ENCODE data around the gene IL17RA.

IL17RA gene

DNA sequence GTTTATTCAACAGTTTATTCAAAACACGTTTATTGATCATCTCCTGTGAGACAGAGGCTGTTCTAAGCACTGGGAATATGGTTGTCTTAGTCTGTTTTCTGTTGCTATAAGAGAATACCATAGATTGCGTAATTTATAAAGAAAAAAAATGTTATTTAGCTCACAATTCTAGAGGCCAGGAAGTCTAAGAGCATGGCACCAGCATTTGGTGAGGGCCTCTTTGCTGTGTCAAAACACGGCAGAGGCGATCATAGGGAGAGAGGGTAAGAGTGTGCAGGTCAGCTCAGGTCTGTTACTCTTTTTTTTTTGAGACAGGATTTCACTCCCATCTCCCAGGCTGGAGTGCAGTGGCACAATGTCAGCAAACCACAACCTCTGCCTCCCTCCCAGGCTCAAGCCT, 5.2 kb upstream of the IL17RA start:
- H3K4me3 ChIP-seq (ENCODE audit: low read depth, low read length), result no peak overlapping the region

DNA sequence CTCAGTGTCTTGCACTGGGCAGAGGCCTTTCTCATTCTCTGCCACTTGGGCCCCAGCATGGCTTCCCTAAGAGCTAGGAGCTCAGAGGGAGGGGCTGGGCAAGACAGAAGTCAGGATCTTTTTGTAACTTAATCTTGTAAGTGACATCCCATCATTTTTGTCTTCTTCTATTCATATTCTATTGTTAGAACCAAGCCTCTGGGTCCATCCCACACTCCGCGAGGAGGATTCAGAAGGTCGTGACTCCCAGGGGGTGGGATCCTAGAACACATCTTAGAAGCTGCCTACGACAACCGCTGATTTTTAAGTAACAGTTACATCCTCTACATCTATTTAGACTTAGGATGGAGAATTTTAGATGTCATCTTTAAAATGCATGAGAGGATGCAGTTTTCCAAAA, 1.5 kb upstream of the IL17RA start:
- no peak overlapping the region for H3K4me3 ChIP-seq (ENCODE audit: low read depth, low read length)

DNA sequence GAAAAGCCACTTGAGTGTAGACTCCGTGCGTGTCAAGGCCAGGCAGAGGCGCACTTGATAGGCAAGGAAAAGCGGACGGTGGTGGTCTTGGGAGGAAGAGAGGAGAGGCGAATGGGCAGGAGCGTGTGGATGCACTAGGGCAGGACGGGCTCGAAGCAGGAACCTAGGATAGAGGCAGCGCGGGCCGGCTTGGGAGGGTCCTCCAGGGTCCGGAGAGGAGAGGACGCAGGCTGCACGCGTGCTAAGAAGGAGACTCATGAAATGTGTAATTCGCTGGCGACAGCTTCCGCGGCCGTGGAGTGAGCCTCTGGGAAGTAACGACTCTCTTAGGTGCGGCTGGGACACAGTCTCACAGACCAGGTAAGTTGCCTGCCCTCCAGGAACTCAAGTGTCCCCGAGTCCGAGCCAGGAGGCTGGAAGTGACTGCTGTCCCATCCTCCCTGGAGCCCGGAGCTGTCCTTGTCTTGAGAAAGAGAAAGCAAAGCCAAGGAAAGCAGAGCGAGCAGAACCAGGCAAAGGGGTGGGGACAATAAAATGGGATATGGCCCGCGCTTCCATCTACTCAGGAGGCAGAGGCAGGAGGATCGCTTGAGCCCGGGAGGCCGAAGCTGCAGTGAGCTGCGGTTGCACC, 874 bp upstream of the IL17RA start:
- H3K4me3 ChIP-seq (ENCODE audit: low read depth, low read length), result no peak overlapping the region

DNA sequence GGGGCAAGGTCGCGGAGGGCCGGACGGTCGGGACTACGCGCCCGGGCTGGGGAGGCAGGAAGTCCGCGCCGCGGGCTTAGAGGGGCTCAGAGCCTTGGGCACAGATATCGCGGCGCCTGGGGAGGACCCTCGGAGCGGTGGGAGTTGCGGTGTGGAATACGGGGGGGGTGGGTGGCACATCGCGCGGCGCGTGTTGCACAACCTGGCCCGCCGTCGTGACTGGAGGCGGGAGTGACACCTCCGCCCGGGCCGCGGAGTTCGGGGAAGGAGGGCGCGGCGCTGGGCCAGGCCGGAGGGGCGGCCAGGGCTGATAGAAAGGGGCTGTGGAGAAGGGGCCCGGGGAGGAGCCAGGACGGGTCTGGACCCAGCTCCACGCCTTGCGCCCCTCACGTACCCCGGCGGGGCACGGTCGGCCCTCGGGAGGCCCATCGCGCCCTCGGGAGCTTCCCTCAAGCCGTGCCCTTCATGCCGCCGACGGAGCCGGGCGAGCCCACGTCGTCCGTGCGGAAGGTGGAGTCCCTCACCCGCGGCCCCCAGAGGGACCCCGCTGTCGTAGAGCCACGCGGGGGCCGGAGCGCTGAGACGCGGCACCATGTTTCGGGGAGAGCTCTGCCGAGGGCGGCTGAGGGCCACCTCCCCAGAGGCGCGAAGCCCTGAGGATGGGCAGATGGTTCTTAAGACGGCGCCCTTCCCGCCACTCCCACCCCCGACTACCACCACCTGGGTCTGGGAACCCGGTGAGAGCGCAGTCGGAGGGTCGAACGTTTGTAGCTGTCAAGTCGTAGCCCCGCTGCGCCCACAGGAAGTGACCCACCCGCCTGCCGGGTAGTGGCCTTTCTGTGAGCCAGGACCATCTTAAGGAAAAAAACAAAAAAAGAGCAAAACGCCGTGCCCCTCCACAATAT, 729 bp downstream of the IL17RA start:
- H3K4me3 ChIP-seq (ENCODE audit: low read depth, low read length), result peak overlapping the region; percentile 56

DNA sequence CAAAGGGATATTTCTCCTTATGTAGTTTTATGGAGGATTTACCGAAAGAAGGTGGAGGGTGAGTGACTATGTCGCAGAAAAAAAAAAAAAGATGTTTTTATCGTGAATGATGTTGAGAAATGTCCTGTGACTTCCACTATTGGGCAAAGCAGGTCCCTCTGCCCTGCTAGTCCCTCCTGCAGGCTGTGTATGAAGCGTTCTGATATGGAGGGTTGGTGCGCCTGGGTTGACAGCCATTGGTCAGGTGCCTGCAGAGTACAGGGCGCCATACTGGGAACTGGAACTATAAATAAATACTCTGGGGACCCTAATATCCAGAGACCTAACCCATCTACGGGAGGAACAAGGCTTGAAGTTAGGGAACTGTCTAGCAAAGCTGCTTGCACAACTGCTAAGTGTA, 1.5 kb downstream of the IL17RA start:
- H3K4me3 ChIP-seq (ENCODE audit: low read depth, low read length), result no peak overlapping the region

DNA sequence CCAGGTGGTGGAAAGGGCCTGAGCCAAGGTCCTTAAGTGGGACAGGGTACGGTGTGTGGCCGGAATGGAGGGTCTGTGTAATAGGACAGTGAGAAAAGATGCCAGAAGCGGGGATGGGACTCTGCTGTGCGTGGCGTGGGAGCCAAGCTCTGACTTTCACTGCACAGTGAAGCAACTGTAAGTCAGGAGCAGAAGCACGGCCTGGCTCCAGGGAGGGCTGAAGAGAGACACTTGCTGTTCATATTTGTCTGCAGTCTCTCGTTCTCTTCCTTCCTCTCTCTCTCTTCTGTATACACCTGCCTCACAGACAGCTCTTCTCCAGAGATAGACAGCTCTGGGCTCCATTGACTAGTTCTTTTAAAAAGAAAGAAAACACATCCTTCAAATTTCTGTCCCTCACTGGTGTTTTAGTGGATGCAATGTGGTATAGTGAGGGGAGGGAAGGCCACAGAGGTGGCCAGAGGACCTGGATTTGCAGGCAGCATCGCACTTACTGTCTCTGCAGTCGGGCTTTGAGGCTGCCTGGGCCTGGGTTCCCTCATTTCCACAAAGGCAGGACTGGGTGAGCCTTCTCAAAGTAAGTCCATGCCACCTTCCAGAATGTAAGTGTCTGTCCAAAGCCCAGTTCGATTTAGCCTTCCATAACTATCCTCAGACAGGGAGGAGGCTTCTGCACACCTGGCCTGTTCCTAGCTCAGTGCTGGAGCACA, 2.1 kb downstream of the IL17RA start:
- no peak overlapping the region for H3K4me3 ChIP-seq (ENCODE audit: low read depth, low read length)

DNA sequence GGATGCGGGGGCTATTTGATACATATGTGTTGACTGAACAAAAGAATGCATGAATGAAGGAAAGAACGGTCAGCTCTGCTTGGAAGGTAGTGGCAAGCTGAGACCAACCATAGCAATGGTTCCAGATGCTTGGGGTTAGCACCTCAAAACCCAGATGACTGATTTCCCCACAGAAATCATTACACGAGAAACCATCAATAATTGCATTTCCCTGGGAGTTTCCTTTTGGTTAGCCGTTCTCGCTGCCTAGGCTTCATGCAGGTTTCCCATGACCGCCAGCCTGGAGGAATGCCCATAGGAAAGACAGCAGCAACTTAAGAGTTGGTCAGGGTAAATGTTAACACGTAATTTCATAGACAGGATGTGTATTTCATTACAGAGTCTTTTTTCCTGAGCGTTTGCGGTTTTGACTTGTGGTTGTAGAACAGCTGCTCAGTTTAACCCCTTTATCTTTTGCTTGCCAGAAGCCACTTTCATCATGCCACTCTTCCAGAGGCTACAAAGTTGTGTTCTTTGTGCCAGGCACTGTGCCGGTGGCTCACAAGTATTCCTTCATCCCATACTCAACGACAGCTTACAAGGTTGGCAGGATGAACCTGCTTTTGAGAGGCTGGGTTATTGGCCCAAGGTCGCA, 2.8 kb downstream of the IL17RA start:
- no peak overlapping the region for H3K4me3 ChIP-seq (ENCODE audit: low read depth, low read length)

DNA sequence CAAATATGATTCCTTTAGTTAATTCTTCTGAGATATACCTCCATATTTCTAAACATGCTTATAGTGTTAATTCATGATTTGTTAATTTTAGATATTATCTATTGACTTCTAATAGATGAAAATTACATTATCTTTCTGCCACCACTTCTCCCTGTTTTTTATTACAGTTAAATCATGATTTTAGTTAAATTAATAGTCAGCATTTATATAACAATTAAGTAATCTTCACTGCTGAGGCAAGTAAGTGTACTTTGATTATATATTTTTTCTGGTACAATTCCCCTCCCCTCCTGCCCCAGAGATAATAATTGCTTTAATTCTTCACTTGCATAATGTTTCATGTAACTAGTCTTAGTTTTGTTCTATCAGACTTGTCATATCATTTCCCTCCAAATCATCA, 5.8 kb downstream of the IL17RA start:
- H3K4me3 ChIP-seq (ENCODE audit: low read depth, low read length), result no peak overlapping the region

DNA sequence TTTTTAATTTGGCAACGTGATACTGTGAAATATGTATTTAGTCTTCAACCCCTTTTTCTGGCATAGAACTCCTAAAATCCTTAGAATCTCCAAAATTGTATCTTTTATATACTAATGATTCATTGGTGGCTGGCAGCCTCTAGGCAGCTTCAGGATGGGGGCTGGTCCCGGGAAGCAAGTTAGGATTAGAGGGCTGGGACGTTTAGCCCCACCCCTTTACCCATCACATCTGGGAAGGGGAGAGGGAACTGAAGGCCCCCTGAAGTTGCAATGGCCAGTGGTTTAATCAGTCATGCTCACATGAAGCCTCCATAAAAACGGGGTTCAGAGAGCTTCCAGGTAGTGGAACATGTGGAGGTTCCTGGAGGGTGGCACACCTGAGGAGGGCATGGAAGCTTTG, 7.1 kb downstream of the IL17RA start:
- H3K4me3 ChIP-seq (ENCODE audit: low read depth, low read length), result no peak overlapping the region

DNA sequence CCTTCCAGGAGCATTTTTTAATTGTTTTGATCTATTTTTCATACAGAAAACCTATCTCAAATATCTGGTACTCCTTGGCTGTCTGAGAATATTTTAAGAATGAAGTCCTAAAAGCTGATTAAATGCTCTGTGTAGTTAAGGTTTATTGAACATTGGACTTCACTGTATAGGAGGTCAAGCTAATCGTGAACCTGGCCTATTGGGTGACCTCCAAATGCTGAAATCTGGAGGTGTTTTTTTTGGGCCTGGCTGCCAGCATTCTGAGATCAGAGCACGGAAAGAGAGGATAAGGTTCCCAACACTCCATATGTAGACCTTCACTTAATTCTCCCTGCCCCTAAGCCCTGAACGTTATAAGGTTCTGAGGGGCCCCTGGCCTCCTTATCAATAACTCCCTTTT, 8.3 kb downstream of the IL17RA start:
- no peak overlapping the region for H3K4me3 ChIP-seq (ENCODE audit: low read depth, low read length)

DNA sequence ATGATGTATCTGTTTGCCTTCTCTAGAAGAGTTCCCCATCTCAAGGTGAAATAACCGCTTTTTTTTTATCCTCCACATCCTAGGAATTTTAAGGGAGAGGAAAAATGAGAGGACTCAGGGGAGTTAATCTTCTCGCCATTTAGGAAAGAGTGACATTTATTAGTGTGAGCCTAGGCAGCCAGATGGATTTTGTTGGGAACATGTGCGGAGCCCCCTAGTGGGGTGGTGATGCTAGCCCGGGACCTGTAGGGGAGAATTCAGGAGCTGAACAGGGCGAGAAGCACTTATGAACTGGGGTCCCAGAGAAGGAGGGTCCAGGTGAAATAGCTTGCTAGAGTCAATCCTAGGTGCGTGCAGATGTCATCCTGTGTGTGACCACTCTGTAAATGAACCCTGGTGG, 10.7 kb downstream of the IL17RA start:
- H3K4me3 ChIP-seq (ENCODE audit: low read depth, low read length), result no peak overlapping the region

DNA sequence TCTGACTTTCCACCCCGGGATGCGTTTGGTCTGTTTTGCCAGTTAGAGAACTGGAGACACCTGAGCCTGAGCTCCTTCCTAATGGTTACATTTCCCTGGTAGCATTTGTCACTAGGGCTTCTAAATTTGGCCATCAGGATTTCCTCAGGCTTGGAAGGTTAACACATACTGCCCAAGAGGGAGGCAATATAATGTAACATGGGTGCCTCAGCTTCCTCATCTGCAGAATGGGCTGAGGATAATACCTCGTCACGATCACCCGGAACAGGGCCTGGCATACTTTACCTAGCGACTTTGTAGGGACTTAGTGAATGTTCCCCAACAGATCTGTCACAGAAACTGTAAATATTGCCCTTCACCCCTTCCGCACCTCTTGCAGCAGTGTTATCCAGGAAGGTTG, 11.3 kb downstream of the IL17RA start:
- no peak overlapping the region for H3K4me3 ChIP-seq (ENCODE audit: low read depth, low read length)

DNA sequence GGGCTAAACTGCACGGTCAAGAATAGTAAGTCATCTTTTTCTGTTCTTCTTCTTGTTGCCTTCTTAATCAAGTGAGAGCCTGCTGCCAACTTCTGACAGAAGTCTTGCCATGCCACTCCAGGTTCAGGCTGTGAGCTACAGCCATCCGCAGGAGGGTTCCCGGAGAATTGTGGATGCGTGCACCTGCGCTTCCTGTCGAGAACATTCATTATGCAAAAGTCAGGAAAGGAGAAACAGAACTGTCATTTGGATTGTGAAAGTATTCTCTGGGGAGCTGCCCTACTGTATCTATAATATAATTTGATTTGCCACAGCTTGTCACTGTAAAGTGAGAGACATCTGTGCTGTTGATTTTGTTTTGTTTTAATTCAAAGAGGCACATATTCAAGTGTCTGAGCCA, 12.3 kb downstream of the IL17RA start:
- no peak overlapping the region for H3K4me3 ChIP-seq (ENCODE audit: low read depth, low read length)

DNA sequence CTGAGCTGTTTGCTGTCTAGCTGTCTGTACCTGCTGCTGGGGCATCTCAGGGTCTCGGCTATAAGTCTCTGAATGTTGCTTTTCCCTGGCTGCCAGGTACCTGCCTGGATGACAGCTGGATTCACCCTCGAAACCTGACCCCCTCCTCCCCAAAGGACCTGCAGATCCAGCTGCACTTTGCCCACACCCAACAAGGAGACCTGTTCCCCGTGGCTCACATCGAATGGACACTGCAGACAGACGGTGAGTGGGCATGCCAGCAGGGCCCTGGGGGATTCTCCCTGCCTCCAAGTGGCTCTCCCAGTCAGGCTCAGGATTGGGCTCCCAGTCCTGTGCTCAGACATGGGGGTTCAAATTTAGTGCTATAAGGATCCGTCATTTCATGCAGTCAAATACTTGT, 12.9 kb downstream of the IL17RA start:
- H3K4me3 ChIP-seq (ENCODE audit: low read depth, low read length), result no peak overlapping the region

DNA sequence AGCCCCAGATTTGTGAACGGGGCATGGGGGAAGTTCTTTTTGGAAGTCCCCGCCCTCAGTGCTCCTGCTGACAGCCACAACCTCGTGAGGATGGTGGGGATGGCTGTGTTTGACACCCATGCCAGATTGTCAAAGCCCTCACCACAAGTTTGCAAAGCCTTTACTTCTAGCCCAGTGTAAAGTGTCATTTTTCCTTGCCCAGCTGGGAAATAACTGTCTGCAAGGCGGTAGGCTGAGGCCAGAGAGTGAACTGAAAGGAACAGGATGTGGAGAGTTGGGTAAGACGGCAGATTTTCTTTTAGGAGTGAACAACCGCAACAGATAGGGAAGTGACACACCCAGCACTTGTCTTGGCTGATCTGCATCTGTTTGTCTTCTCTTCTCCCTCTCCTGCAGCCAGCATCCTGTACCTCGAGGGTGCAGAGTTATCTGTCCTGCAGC, 13.6 kb downstream of the IL17RA start:
- H3K4me3 ChIP-seq (ENCODE audit: low read depth, low read length), result no peak overlapping the region

DNA sequence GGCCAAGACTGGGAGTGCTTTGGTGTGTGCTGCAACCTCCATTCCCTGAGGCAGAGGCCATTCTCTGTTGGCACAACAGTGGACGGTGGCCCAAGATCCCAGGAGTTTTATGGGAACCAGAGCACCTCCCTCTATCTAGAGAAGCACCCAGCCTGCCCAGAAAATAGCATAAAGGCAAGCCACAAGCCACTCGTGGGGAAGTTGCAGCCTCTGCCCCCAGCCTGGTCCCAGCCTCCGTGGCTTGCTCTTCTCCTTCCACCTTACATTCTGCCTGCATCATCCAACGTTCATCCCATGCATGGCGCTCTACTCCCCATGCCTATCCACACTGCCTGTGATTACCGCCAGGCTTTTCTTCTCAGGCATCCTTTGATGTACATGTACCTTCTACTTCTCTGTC, 15.8 kb downstream of the IL17RA start:
- no peak overlapping the region for H3K4me3 ChIP-seq (ENCODE audit: low read depth, low read length)

DNA sequence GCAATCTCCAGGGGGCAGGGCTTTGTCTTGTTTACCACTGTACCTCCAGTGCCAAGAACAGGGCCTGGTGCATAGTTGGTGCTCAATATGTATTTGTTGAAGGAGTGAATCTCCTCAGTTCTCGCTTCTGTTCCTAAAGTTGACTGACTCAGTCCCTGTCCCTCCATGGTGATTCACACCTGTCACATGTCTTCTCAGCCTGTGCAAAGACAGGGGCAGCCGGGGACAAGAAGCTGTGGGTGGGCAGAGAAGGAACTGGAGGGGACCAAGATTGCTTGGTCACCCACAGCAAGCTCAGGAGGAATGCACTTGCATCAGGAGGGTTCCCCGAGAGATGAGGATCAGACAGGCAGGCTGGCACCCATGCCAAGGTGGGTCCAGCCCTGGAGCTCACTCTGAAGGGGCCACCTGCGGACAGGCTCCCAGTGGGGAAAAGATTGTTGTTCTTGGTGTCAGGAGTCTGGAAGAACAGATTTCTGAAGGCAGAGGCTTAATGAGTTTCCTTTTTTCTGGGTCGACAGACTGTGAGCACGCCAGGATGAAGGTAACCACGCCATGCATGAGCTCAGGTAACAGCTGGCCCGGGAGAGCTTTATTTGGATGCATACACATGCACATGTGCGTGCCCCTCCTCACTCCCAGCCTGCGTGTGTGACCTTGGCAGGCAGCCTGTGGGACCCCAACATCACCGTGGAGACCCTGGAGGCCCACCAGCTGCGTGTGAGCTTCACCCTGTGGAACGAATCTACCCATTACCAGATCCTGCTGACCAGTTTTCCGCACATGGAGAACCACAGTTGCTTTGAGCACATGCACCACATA, 16.9 kb downstream of the IL17RA start:
- no peak overlapping the region for H3K4me3 ChIP-seq (ENCODE audit: low read depth, low read length)

DNA sequence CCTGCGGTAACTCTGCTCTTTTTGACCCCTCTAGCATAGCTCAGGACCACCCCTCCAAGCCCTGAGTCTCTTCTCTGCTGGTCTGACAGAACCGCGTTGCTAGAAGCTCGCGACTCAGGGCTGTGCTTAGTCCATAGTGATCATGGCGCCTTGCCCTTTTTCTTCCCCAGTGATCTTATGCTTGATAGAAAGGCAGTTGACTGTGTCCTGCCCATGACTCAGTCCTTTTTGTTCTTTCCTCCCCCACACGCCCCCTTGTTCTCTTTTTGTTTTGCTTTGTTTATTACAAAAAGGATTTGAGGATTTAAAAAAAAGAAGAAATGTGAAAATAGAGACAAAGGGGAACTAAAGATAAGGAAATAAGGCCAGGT, 17.5 kb downstream of the IL17RA start:
- no peak overlapping the region for H3K4me3 ChIP-seq (ENCODE audit: low read depth, low read length)

DNA sequence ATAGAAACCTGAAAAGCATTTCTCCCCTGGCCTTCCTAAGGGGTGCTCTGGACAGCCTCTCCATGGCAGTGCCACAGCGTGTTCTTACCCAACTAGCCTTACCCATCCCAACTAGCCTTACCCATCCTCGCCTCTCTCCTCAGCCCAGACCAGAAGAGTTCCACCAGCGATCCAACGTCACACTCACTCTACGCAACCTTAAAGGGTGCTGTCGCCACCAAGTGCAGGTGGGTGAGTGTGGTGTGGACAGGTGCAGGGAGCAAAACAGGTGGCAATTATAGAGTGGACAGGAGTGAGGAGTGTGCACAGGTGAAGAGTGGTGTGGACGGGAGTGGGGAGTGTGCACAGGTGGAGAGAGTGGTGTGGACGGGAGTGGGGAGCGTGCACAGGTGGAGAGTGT, 18.6 kb downstream of the IL17RA start:
- no peak overlapping the region for H3K4me3 ChIP-seq (ENCODE audit: low read depth, low read length)

DNA sequence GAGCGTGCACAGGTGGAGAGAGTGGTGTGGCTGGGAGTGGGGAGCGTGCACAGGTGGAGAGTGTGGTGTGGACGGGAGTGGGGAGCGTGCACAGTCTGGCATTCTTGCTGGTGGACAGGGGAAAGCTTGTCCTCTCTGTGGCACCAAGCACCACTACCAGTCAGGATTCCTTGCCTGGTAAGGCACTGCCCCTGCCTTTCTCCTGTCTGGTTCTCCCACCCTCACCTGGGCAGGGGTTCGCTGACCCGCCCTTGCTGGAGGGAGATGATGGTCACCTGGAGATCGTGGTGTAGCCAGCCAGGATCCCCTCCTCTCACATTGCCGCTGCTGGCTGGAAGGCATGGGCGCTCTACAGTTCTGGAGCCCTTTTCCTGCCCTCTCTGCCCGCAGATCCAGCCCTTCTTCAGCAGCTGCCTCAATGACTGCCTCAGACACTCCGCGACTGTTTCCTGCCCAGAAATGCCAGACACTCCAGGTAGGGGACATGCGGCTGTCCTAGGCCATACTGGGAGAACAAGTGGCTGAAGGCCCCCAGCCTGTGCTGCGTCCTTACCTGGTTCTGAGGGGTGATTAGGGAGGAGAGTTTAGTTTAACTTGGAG, 19.6 kb downstream of the IL17RA start:
- H3K4me3 ChIP-seq (ENCODE audit: low read depth, low read length), result no peak overlapping the region
